SU-DHL-6 (cell line): ENCODE measurements around the gene HDGFL3.

ENCODE experiments used
- EZH2phosphoT487 ChIP-seq: fragments of 200-600 bp; sonication (generic), shearing (Covaris generic); conservative IDR thresholded peaks from 2 replicates; pipeline ENCODE4 v1.6.1; 2018; ENCODE audit warnings: mild to moderate bottlenecking, antibody characterized with exemption, low read length, moderate library complexity, mixed read lengths
- TF ChIP-seq, protein P1 (sequence below): fragments of 200-600 bp; sonication (generic); IDR thresholded peaks from one replicate; pipeline ENCODE4 v1.5.1; 2017; ENCODE audit warnings: antibody characterized with exemption, mild to moderate bottlenecking, low read length, moderate library complexity; ENCODE audit not compliant: insufficient read depth, poor library complexity, severe bottlenecking

DNA sequence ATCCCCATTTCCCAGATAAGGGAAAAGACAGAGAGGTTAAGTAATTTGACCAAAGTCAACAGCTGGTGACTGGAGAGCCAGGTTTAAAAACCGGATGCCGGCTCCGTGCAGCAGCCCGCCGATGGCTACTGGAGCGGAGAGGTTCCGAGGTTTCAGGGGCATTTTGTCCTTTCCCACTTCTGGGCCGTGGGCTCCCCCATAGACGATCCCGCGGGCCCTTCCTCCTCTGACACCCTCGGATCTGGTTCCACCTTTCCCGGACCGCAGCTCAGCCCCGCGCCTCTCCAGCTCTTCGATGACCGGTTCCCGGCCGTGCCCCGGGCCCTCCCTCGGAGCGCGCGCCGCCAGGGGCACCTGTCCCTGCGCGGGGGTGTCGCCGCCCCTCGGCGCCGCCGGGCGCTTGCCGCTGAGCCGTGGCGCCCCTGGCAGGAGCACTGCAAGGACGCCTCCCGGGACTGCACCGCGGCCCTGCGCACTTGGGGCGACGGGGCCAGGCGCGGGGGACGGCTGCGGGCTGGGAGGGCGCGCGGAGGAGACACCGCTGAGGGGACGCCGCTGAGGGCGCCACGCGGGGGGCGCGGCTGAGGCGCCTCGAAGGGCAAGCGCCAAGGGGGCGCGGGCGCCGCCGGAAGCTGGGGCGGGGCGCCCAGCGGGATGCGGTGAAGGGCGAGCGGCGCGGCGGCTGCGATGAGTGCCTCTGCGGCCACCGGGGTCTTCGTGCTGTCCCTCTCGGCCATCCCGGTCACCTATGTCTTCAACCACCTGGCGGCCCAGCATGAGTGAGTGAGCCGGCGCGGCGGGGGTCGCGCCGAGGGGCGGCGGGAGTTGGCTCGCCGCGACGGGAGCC is 100.4 kb downstream of the HDGFL3 start, which contains the start of gene TM6SF1:
- TF ChIP-seq, protein P1, sequence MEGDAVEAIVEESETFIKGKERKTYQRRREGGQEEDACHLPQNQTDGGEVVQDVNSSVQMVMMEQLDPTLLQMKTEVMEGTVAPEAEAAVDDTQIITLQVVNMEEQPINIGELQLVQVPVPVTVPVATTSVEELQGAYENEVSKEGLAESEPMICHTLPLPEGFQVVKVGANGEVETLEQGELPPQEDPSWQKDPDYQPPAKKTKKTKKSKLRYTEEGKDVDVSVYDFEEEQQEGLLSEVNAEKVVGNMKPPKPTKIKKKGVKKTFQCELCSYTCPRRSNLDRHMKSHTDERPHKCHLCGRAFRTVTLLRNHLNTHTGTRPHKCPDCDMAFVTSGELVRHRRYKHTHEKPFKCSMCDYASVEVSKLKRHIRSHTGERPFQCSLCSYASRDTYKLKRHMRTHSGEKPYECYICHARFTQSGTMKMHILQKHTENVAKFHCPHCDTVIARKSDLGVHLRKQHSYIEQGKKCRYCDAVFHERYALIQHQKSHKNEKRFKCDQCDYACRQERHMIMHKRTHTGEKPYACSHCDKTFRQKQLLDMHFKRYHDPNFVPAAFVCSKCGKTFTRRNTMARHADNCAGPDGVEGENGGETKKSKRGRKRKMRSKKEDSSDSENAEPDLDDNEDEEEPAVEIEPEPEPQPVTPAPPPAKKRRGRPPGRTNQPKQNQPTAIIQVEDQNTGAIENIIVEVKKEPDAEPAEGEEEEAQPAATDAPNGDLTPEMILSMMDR = no peak
- no peak for TF ChIP-seq EZH2phosphoT487
